ENCODE results near the gene GLIPR1. TPM values are rescaled to one million over a fixed set of nuclear protein-coding genes. Genes with fewer than 3 reads are reported as not detected.
"Not testable (repeated sequence)": the region's sequence is repeated elsewhere in the genome, so short reads cannot be mapped to it uniquely, and the experiment has no call there.

Gene GLIPR1
- total RNA-seq, 1 donor from 2014 or later = 0.84 TPM

DNA sequence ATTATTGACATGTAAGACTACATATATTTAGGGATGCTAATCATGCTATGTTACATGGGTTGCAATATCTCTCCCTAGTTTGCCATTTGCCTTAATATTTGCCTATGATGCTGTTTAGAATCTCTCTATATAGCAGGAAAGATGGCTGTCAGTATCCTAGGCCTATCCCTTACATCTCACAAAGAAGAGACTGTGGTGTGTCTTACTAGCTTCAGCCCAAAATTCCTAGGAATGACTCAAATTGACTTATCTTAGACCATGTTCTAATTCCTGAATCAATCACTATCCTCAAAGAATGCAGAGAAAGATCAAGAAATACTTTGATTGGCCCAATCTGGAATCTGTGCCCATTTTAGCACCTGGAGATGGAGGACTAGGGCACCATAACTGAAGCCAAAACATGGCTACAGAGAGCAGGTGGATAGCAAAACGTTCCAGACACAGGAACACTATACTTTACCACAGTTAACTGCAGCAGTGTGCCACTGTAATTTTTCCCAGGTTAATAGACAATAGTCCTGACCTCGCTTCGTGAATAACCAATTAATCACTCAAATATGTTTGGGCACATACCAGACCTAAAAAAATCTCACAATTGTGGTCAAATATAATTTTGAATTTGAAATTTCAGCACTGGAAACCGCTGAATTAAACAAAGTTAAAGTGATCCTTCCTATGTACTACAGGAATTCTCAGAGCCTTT, 32.7 kb upstream of the GLIPR1 start:
- Mint-ChIP-seq H3K4me3 (no peak overlapping the region), H3K27me3 (ENCODE audit: low read depth) (no peaks in the 10 kb centered on the region), H3K27ac (ENCODE audit: unreplicated experiment) (no peak overlapping the region), H3K36me3 (ENCODE audit: low read depth) (no peaks in the 10 kb centered on the region), H3K9me3 (no peaks in the 10 kb centered on the region), H3K4me1 (no peaks in the 10 kb centered on the region)
- no peak for DNase-seq (ENCODE audit: low read depth, low spot score)
- TF ChIP-seq CTCF (conservative IDR thresholded peaks at IDR 0.05) = no peak

- Mint-ChIP-seq H3K9me3 (peaks cover 7% of the 10 kb centered on the region), H3K27ac (ENCODE audit: unreplicated experiment) (no peak overlapping the region), H3K27me3 (ENCODE audit: low read depth) (no peaks in the 10 kb centered on the region), H3K4me1 (peaks cover 5% of the 10 kb centered on the region), H3K36me3 (ENCODE audit: low read depth) (no peaks in the 10 kb centered on the region), H3K4me3 (no peak overlapping the region)
- no peak for DNase-seq (ENCODE audit: low read depth, low spot score)
- no peak for TF ChIP-seq CTCF (conservative IDR thresholded peaks at IDR 0.05)
Observed at GRCh38 chr12:75452675-75453330, 27.8 kb upstream of the GLIPR1 start.

- TF ChIP-seq CTCF (conservative IDR thresholded peaks at IDR 0.05) = no peak
- no peaks in the 10 kb centered on the region for H3K27me3 Mint-ChIP-seq (ENCODE audit: low read depth)
- H3K4me3 Mint-ChIP-seq = no peak overlapping the region
- peaks cover 5% of the 10 kb centered on the region for H3K36me3 Mint-ChIP-seq (ENCODE audit: low read depth)
- H3K27ac Mint-ChIP-seq (ENCODE audit: unreplicated experiment) = no peak overlapping the region
- peaks cover 13% of the 10 kb centered on the region for H3K9me3 Mint-ChIP-seq
- no peak for DNase-seq (ENCODE audit: low read depth, low spot score)
- H3K4me1 Mint-ChIP-seq = peaks cover 5% of the 10 kb centered on the region
Observed at GRCh38 chr12:75455839-75456238, 24.7 kb upstream of the GLIPR1 start.

DNA sequence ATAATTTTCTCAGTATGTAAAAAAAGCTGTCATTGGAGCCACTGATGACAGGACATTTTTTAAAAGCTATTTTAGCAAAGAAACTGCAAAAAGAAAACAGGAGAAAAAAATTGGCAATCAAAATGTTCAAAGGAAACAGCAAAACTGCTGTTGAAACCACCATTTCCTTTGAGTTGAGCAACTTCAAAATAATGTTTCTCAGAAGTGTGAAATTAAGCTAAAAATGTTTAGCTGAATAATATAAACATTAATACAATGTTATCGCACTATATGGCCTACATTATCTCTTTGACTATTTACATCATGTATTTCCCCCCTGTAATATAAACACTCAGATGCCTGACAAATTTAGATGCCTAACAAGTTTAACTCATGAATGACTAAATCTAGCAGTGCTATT, 23.4 kb upstream of the GLIPR1 start:
- Mint-ChIP-seq H3K27ac (ENCODE audit: unreplicated experiment) (no peak overlapping the region), H3K9me3 (peaks cover 13% of the 10 kb centered on the region), H3K36me3 (ENCODE audit: low read depth) (peaks cover 5% of the 10 kb centered on the region), H3K4me3 (no peak overlapping the region), H3K27me3 (ENCODE audit: low read depth) (no peaks in the 10 kb centered on the region), H3K4me1 (peaks cover 5% of the 10 kb centered on the region)
- no peak for TF ChIP-seq CTCF (conservative IDR thresholded peaks at IDR 0.05)
- DNase-seq (ENCODE audit: low read depth, low spot score) = no peak

GRCh38 chr12:75457866-75458265, 22.7 kb upstream of the GLIPR1 start:
- not testable (repeated sequence) for DNase-seq (ENCODE audit: low read depth, low spot score); H3K27me3 Mint-ChIP-seq (ENCODE audit: low read depth); H3K27ac Mint-ChIP-seq (ENCODE audit: unreplicated experiment); H3K36me3 Mint-ChIP-seq (ENCODE audit: low read depth); H3K4me3 Mint-ChIP-seq; H3K4me1 Mint-ChIP-seq
- peaks cover 13% of the 10 kb centered on the region for H3K9me3 Mint-ChIP-seq

- H3K36me3 Mint-ChIP-seq (ENCODE audit: low read depth) = peaks cover 5% of the 10 kb centered on the region
- H3K27me3 Mint-ChIP-seq (ENCODE audit: low read depth) = no peaks in the 10 kb centered on the region
- H3K4me1 Mint-ChIP-seq = peaks cover 5% of the 10 kb centered on the region
- TF ChIP-seq CTCF (conservative IDR thresholded peaks at IDR 0.05) = no peak
- H3K4me3 Mint-ChIP-seq = no peak overlapping the region
- H3K9me3 Mint-ChIP-seq = peaks cover 13% of the 10 kb centered on the region
- no peak overlapping the region for H3K27ac Mint-ChIP-seq (ENCODE audit: unreplicated experiment)
- no peak for DNase-seq (ENCODE audit: low read depth, low spot score)
Observed at GRCh38 chr12:75459755-75460154, 20.8 kb upstream of the GLIPR1 start.
